ENCODE data around the gene DAP. TPM values are rescaled to one million over a fixed set of nuclear protein-coding genes. Genes with fewer than 3 reads are reported as not detected.
"Not testable (repeated sequence)": the region's sequence is repeated elsewhere in the genome, so short reads cannot be mapped to it uniquely, and the experiment has no call there.

Gene DAP
- total RNA-seq, 1 experiment from 2014 or later: 47.7 TPM

GRCh38 chr5:10631316-10631996 is 129.6 kb downstream of the DAP start (continued):
- TF ChIP-seq, protein P1, sequence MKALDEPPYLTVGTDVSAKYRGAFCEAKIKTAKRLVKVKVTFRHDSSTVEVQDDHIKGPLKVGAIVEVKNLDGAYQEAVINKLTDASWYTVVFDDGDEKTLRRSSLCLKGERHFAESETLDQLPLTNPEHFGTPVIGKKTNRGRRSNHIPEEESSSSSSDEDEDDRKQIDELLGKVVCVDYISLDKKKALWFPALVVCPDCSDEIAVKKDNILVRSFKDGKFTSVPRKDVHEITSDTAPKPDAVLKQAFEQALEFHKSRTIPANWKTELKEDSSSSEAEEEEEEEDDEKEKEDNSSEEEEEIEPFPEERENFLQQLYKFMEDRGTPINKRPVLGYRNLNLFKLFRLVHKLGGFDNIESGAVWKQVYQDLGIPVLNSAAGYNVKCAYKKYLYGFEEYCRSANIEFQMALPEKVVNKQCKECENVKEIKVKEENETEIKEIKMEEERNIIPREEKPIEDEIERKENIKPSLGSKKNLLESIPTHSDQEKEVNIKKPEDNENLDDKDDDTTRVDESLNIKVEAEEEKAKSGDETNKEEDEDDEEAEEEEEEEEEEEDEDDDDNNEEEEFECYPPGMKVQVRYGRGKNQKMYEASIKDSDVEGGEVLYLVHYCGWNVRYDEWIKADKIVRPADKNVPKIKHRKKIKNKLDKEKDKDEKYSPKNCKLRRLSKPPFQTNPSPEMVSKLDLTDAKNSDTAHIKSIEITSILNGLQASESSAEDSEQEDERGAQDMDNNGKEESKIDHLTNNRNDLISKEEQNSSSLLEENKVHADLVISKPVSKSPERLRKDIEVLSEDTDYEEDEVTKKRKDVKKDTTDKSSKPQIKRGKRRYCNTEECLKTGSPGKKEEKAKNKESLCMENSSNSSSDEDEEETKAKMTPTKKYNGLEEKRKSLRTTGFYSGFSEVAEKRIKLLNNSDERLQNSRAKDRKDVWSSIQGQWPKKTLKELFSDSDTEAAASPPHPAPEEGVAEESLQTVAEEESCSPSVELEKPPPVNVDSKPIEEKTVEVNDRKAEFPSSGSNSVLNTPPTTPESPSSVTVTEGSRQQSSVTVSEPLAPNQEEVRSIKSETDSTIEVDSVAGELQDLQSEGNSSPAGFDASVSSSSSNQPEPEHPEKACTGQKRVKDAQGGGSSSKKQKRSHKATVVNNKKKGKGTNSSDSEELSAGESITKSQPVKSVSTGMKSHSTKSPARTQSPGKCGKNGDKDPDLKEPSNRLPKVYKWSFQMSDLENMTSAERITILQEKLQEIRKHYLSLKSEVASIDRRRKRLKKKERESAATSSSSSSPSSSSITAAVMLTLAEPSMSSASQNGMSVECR (CRISPR knock-in tag; IDR thresholded peaks at IDR 0.05; ENCODE audit: borderline replicate concordance): no peak
- no peak for TF ChIP-seq ATF1 (CRISPR knock-in tag; IDR thresholded peaks at IDR 0.05)
- no peak for TF ChIP-seq ZBTB21 (CRISPR knock-in tag; IDR thresholded peaks at IDR 0.05; ENCODE audit: borderline replicate concordance)
- TF ChIP-seq ELF4 (CRISPR knock-in tag; IDR thresholded peaks at IDR 0.05; ENCODE audit: low read depth): no peak
- no peak for TF ChIP-seq TP53 (CRISPR knock-in tag; IDR thresholded peaks at IDR 0.05)
- no peak for TF ChIP-seq TEAD1 (CRISPR knock-in tag; IDR thresholded peaks at IDR 0.05)
- no peak for TF ChIP-seq MLX (CRISPR knock-in tag; IDR thresholded peaks at IDR 0.05)
- no peak for TF ChIP-seq CREM (CRISPR knock-in tag; IDR thresholded peaks at IDR 0.05)
- no peak for TF ChIP-seq NFYB (CRISPR knock-in tag; conservative IDR thresholded peaks at IDR 0.05; ENCODE audit: low read depth)
- no peak for TF ChIP-seq KAT7 (CRISPR knock-in tag; IDR thresholded peaks at IDR 0.05; ENCODE audit: borderline replicate concordance)

GRCh38 chr5:10630744-10631143 is 130.3 kb downstream of the DAP start:
- DNase-seq (ENCODE audit: low spot score); H3K27me3 Mint-ChIP-seq (ENCODE audit: low read depth); POLR2A ChIA-PET; H3K27ac Mint-ChIP-seq; ATAC-seq; H3K4me3 Mint-ChIP-seq; H3K9me3 Mint-ChIP-seq; H3K36me3 Mint-ChIP-seq: not testable (repeated sequence)
- peaks cover 38% of the 10 kb centered on the region for H3K4me1 Mint-ChIP-seq
- CTCF ChIA-PET: interaction anchor here (1.0 kb wide), 1 partner anchor 175 kb away, joined by 3 read pairs; no protein-coding TSS in a partner anchor

DNA sequence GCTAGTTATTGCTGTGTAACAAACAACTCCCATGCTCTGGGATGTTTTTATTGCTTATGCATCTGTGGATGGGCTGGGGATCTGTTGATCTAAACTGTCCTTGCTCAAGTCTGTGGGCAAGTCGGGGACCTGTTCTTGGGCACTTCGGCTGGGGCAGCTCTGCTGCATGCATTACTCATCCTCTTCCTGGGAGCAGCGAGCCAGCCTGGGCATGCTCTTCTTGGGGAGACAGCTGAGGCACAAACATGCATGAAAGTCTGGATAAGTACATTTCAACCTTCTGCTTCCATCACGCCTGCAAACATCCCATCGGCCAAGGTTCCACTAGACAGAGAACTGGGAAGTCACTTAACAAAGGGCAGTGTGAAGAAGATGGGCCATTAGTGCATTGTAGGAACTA is 130.9 kb downstream of the DAP start:
- H3K27me3 Mint-ChIP-seq (ENCODE audit: low read depth): no peaks in the 10 kb centered on the region; the same call in none of the 2 replicates
- TF ChIP-seq MXD4 (CRISPR knock-in tag; IDR thresholded peaks at IDR 0.05; ENCODE audit: borderline replicate concordance) (no peak), FOXJ3 (CRISPR knock-in tag; IDR thresholded peaks at IDR 0.05; ENCODE audit: borderline replicate concordance) (no peak), ESRRA (CRISPR knock-in tag; IDR thresholded peaks at IDR 0.05; ENCODE audit: borderline replicate concordance) (no peak), ZNF512 (CRISPR knock-in tag; IDR thresholded peaks at IDR 0.05; ENCODE audit: borderline replicate concordance) (no peak), TEAD4 (CRISPR knock-in tag; IDR thresholded peaks at IDR 0.05) (no peak), RELA (CRISPR knock-in tag; IDR thresholded peaks at IDR 0.05; ENCODE audit: borderline replicate concordance) (no peak), CREB1 (CRISPR knock-in tag; IDR thresholded peaks at IDR 0.05) (no peak), ZNF121 (CRISPR knock-in tag; IDR thresholded peaks at IDR 0.05) (no peak), ATF1 (CRISPR knock-in tag; IDR thresholded peaks at IDR 0.05) (no peak)
- TF ChIP-seq, protein P2, sequence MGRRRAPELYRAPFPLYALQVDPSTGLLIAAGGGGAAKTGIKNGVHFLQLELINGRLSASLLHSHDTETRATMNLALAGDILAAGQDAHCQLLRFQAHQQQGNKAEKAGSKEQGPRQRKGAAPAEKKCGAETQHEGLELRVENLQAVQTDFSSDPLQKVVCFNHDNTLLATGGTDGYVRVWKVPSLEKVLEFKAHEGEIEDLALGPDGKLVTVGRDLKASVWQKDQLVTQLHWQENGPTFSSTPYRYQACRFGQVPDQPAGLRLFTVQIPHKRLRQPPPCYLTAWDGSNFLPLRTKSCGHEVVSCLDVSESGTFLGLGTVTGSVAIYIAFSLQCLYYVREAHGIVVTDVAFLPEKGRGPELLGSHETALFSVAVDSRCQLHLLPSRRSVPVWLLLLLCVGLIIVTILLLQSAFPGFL (CRISPR knock-in tag; IDR thresholded peaks at IDR 0.05; ENCODE audit: borderline replicate concordance): no peak
- TF ChIP-seq, protein P3, sequence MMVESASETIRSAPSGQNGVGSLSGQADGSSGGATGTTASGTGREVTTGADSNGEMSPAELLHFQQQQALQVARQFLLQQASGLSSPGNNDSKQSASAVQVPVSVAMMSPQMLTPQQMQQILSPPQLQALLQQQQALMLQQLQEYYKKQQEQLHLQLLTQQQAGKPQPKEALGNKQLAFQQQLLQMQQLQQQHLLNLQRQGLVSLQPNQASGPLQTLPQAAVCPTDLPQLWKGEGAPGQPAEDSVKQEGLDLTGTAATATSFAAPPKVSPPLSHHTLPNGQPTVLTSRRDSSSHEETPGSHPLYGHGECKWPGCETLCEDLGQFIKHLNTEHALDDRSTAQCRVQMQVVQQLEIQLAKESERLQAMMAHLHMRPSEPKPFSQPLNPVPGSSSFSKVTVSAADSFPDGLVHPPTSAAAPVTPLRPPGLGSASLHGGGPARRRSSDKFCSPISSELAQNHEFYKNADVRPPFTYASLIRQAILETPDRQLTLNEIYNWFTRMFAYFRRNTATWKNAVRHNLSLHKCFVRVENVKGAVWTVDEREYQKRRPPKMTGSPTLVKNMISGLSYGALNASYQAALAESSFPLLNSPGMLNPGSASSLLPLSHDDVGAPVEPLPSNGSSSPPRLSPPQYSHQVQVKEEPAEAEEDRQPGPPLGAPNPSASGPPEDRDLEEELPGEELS (CRISPR knock-in tag; IDR thresholded peaks at IDR 0.05): no peak
- H3K4me3 Mint-ChIP-seq: no peak overlapping the region
- ChIA-PET CTCF (interaction anchor here (1.3 to 4.9 kb wide), 2 partner anchors 176 to 227 kb away, joined by 3 to 142 read pairs; no protein-coding TSS in a partner anchor), POLR2A (no interaction called here)
- peaks cover 32% of the 10 kb centered on the region for H3K4me1 Mint-ChIP-seq
- H3K36me3 Mint-ChIP-seq: no peaks in the 10 kb centered on the region
- no peak overlapping the region for H3K27ac Mint-ChIP-seq
- H3K9me3 Mint-ChIP-seq: no peaks in the 10 kb centered on the region; the same call in 1 of the 2 replicates
- no peak for DNase-seq (ENCODE audit: low spot score)
- no peak for ATAC-seq
